ENCODE measurements around the gene KDM5B.
A peak's percentile ranks its signal among the peaks of the same experiment; 100 is the strongest.

DNA sequence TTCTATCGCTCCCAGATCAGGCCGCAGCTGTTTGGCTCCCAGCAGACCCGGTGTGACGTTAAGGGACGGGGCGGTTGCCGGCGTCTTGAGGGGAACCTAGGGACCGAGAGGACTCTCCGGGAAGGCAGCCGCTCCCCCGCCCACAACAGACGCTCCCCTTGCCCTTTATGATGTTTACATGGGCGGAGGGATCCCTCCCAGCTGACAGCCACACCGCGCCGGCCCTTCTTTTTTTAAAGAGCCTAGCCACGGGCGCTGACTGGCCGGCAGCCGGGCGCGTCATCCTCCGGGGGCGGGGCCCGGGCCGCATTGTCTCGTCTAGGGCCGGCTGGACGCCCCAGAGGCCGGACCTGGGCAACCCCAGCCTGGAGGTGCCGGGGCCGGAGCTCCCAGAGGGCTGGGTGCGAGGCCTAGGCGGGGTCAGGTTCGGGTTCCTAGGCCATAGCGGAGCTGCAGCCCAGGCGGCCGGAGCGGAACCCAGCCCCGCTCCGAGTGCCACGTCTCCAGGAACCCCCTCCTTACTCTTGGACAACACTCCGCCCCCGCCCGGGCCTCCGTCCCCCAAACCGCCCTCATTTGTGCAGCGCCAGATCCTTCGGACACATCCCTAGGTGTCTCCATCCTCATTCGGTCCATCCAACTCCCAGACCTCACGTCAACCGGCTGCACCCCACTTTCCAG, 2.5 kb upstream of the KDM5B start, which contains the start of gene PCAT6:
- TF ChIP-seq POLR2A (IDR thresholded peaks at IDR 0.05): peak in 1 of 2 donors; percentile 13
- no peak for TF ChIP-seq CTCF (IDR thresholded peaks at IDR 0.05)
